HEK293T (cell line): Measurements from ENCODE around the gene ARHGAP26.

Source experiments
- ARNT ChIP-seq: fragments of 450-650 bp; IDR thresholded peaks from 2 replicates; pipeline ENCODE4 v1.6.1; 2017; ENCODE audit warnings: mild to moderate bottlenecking
- BHLHE40 ChIP-seq: fragments of 450-650 bp; IDR thresholded peaks from 2 replicates; pipeline ENCODE4 v1.6.1; 2016; ENCODE audit warnings: mild to moderate bottlenecking, moderate library complexity, borderline replicate concordance
- FOXM1 ChIP-seq: fragments of 450-650 bp; IDR thresholded peaks from 2 replicates; pipeline ENCODE4 v1.6.1; 2017; ENCODE audit warnings: mild to moderate bottlenecking, borderline replicate concordance
- HDGF ChIP-seq: fragments of 450-650 bp; IDR thresholded peaks from 2 replicates; pipeline ENCODE4 v1.6.1; 2017; ENCODE audit warnings: antibody characterized with exemption, borderline replicate concordance
- L3MBTL2 ChIP-seq: fragments of 450-650 bp; conservative IDR thresholded peaks from 2 replicates; pipeline ENCODE4 v1.6.1; 2016; ENCODE audit warnings: mild to moderate bottlenecking
- NFRKB ChIP-seq: fragments of 450-650 bp; IDR thresholded peaks from 2 replicates; pipeline ENCODE4 v1.6.1; 2016; ENCODE audit warnings: mild to moderate bottlenecking, moderate library complexity
- SP1 ChIP-seq: fragments of 450-650 bp; IDR thresholded peaks from 2 replicates; pipeline ENCODE4 v1.6.1; 2017
- SUZ12 ChIP-seq: fragments of 450-650 bp; IDR thresholded peaks from 2 replicates; pipeline ENCODE4 v1.6.1; 2016; ENCODE audit warnings: mild to moderate bottlenecking
- TF ChIP-seq, protein P1 (sequence below): fragments of 450-650 bp; IDR thresholded peaks from 2 replicates; pipeline ENCODE4 v1.6.1; 2016

DNA sequence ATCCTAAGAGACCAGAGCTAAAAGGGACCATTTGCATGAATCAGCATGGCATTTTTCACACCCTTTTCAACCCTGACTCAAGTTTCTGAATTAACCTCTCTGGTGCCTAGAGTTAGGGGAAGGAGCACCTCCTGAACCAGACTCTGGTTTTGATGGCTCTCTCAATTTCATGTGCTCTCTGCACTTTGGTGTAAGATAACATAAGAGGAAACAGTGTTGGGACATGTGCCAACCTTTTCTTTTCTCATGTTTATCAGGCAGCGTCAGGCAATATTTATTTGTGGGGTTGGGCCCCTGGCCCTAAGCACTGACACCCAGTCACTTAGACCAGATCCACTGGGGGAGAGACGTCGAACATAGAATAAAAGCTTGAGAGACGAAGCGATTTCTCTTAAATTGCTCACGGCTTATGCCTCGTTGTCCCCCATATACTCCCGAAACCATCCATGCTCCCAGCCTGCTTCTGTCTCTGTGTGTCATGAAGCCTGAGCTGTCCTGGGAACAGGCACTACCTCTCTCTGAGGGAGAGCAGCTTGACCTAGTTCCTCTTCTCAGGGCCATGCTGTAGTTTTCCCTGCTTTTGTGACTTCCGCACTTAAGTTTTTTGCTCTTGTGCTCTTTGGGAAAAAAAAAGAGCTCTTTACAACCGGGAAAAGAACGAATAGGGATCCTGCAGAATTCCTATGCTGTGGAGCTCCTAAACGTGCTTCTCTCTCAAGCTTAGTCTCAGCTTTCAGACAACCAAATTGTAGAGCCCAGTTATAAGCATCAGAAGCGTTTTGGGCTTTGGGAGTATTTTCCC lies 437.6 kb downstream of the ARHGAP26 start:
- TF ChIP-seq NFRKB (no peak), L3MBTL2 (no peak), FOXM1 (no peak), HDGF (no peak), SUZ12 (no peak), SP1 (no peak), BHLHE40 (no peak), ARNT (no peak)
- TF ChIP-seq, protein P1, sequence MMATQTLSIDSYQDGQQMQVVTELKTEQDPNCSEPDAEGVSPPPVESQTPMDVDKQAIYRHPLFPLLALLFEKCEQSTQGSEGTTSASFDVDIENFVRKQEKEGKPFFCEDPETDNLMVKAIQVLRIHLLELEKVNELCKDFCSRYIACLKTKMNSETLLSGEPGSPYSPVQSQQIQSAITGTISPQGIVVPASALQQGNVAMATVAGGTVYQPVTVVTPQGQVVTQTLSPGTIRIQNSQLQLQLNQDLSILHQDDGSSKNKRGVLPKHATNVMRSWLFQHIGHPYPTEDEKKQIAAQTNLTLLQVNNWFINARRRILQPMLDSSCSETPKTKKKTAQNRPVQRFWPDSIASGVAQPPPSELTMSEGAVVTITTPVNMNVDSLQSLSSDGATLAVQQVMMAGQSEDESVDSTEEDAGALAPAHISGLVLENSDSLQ = no peak
